Superior temporal gyrus (tissue), 1 donor: ENCODE data around the gene PCSK9.
"Not testable (repeated sequence)": the region's sequence is repeated elsewhere in the genome, so short reads cannot be mapped to it uniquely, and the experiment has no call there.

Experiments used
- DNase-seq: peaks from one replicate; pipeline ENCODE4 v3.0.0-alpha.2; 2016; ENCODE audit errors: extremely low spot score

PCSK9 gene

DNA sequence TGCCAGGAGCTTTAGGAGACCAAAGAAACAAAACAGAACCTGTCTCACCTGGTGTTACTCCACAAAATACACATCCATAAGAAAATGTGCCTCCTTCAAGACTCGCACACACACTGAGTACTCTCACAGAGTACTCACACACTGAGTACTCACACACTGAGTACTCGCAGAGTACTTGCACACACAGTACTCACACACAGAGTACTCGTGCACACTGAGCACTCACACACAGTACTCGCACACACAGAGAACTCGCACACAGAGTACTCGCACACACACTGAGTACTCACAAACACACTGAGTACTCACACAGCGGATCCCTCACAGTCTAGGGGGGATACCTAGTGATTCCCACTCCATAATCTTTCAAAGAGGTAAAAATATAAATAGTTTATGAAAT is 40.3 kb downstream of the PCSK9 start:
- no peak for DNase-seq

DNA sequence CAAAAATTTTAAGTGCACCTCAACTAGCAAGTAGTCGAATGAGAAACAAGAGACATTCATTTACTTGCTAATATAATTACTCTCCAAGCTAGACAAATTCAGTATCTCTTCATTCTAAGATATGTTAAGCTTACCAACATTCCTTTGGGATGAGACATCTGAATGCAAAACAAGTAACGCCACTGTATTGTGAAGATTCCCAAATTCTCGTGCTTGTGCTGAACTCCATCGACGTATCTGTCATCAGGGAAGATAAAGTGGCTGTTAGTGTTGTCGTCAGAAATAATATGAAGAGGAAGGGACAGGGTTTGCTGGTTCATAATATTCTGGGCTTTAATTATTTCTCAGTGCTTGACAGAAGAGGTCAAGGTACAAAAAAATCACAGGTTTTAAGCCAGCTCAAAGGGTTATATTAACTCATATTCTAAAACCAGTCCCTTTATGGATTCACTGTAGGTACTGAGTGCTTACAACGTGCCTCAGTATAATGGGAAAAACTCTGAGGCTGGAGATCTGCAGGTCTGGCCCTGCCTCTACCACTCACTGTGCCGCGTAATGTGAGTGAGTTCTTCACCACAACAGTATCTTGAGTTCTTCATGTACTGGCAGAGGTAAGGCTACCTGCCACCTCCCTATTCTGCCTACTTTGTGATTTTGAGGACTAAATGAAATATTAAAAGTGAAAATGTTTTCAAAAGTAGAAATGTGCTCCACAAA is 42.0 kb downstream of the PCSK9 start:
- no peak for DNase-seq

DNA sequence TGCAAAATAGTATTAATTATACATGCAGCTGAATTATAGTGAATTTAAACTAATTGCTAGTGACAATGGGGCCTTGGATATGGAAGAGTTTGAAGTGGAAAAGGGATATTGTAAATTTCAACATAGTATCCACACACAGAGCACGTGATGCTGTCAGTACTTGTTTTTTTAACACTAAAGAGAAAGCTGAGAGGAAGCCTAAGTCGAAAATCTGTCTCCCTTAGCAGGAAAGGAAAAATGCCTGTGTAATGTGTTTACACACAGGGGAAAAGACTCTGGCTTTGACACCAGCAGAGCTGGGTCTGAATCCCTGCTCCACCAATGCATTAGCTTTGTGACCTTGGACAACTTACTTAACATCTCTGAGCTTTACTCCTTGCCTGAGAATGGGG is 42.6 kb downstream of the PCSK9 start:
- DNase-seq = no peak

DNA sequence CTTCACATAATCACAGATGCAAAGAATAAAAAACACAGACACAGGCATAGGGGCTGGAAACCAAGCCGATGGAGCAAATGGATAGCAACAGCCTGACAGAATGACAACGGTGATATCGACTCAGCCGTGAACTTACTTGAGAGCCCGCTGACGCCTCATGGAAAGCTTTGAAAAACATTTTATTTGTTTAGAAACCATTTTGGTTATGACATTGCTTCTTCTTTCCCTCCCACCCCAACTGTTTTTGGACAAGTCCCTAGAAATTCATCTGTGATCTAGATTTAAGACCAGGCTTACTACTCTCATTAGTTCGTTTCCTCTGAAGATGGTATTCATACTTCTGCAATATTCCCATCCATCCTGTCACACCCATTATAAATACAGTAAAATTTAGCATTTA is 44.9 kb downstream of the PCSK9 start:
- DNase-seq = no peak

DNA sequence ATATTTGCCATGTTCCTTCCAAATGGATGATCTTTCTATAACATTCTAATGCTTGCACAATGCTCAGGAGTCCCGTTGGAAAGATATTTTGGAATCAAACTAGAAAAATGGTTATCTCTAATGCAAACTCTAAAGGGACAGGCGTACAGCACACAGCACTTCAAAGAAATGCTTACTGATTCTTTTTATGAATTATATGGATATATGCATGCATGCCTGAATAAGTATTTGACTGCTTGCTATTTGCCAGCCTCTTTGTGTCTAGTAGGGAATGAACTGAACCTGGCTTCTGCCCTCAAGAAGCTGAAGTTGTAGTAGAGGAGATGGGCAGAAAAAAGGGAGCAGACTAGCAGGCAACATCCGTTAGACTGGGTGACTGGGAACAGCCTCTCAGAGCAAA is 48.1 kb downstream of the PCSK9 start:
- DNase-seq = no peak

DNA sequence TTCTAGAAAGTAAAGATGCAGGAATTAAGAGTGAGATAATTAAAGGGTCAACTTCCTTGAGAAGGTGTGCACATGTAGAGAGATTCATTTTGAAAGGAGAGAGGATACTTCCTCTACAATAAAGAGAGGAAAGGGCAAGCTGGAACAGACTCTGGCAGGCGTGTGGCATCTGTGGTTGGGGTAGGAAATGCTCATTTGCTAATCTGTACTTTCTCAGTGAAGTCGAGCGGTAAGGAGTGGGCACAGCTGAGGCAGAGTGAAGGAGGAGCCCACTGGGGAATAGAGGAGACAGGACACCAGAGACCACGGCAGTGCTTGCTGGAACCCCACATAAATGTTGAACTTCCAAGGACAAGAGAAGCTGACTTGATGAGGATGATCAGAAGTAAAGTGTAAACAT is 49.1 kb downstream of the PCSK9 start:
- no peak for DNase-seq

DNA sequence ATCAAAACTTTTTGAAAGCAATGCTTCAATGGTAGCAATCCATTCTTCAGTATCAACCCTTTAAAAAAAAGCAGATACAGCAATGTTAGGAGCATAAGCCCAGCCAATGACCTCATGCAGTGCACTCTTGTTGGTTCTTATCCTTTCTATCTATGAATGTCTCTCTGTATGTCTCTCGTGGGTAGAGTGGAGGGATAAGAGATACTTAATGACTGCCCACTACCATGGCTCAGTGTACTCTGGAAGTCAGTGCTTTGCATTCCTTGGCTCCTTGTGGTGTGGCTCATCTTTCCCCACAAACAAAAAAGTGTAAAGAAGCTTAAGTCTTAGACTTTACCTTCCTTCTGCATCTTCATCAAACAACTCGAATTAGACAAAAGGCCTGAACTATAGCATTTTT is 50.3 kb downstream of the PCSK9 start:
- no peak for DNase-seq

DNA sequence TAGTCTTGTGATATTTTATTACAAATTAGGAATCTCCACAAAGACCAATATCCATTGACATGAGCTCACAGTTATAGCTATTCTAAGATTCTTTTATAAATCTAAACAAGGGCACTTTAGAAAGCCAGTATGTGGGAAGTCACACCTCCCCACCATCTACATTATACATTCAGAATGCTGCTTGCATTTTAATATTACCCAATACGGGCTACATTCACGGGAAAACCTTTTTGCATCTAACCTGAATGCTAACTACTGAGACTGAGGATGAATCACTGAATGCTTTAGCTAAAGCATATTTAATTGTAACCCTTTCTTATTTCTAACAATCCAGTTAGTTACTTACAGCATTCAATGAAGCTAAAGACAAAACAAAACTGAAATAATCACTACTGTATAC is 53.1 kb downstream of the PCSK9 start:
- DNase-seq = no peak

DNA sequence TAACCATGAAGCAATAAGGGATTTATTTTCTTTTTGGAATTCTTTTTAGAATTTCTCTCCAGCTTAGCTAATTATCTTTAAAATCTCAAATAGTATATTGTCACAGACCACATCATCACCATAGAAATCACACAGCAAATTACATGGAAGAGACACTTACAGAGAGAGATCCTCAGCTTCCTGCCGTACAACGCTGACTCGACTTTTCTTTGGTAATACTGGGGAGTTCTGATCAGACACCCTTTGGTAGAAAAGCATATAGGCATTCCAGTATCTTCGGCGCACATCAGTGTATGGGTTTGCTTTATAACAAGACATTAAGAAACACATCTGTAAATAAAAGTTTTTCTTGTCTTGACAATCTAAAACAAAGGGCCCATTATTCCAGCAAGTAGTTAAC is 55.7 kb downstream of the PCSK9 start:
- DNase-seq = no peak

DNA sequence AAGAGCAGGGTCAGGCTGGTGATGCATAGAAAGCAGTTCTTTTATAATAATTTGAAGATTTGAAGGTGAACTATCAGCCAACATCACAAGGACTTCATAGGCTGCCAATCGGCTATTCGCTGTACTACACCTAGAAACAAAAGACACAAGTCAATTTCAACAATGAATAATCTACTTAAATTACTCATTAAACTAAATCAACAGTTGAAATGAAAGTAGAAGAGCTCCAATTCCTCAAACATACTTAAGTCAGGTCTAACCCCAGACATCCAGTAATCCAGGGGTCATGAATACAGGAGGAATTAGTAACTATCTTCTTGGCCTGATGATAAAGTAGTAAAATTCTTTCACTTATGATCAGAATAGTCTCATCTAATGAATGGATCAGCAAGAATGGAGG is 64.5 kb downstream of the PCSK9 start:
- DNase-seq = no peak

DNA sequence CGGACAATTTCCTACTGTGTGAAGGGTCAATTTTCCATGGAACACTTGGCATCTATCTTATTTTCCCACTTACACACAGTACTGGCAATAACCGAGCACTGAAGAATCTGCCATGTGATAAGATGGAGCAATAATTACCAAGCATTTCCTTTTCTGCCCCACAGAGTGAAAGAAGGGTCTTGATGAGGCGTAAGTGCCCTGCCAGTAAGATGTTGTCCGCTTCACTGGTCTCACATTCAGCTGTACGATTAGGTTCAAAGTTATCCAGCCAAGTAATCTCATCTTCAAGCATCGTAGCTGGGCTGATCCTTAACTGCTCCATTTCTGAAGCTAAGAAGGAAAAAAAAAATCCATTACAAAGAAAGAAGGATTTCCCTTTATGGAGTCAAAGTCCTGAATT is 67.8 kb downstream of the PCSK9 start:
- DNase-seq = no peak

DNA sequence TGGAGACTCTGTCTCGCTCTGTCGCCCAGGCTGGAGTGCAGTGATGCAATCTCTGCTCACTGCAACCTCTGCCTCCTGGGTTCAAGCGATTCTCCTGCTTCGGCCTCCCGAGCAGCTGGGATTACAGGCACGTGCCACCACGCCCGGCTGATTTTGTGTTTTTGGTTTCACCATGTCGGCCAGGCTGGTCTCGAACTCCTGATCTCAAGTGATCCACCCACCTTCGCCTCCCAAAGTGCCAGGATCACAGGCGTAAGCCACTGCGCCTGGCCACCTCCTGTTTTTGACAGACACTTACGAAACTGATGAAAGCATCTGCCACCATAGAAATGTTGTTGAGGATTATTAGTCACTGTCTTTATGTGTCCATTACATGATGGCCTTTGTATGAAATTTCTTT is 69.7 kb downstream of the PCSK9 start:
- not testable (repeated sequence) for DNase-seq
